Liver (tissue), 9 donors: Measurements from ENCODE around the gene MID2. TPM values are rescaled to one million over a fixed set of nuclear protein-coding genes. Genes with fewer than 3 reads are reported as not detected.

Source experiments
- DNase-seq: peaks from one replicate; pipeline ENCODE4 v3.0.0-alpha.2; 2017; ENCODE audit warnings: low spot score
- H3K27ac ChIP-seq, 2 donors: one replicate each; pipeline ENCODE4 v1.7.0; 2013; ENCODE audit warnings: inconsistent platforms in 2 of 2, low read length in 2 of 2, control low read depth in 1 of 2, low read depth in 1 of 2, mild to moderate bottlenecking in 1 of 2
- H3K27me3 ChIP-seq, 4 donors: one replicate each; pipeline versions ENCODE4 v1.6.1 to v1.7.0; 2013; ENCODE audit warnings: low read length in 3 of 4, inconsistent platforms in 1 of 4, mild to moderate bottlenecking in 1 of 4, moderate library complexity in 1 of 4; ENCODE audit not compliant: control insufficient read depth in 4 of 4, insufficient read depth in 4 of 4
- H3K36me3 ChIP-seq, 4 donors: one replicate each; pipeline versions ENCODE4 v1.6.1 to v1.7.0; 2013; ENCODE audit warnings: low read length in 3 of 4, mild to moderate bottlenecking in 3 of 4, low read depth in 1 of 4, moderate library complexity in 1 of 4; ENCODE audit not compliant: control insufficient read depth in 4 of 4, insufficient read depth in 3 of 4
- H3K4me1 ChIP-seq, 4 donors: one replicate each; pipeline versions ENCODE4 v1.6.1 to v1.7.0; 2013; ENCODE audit warnings: low read length in 3 of 4, mild to moderate bottlenecking in 3 of 4, moderate library complexity in 1 of 4; ENCODE audit not compliant: control insufficient read depth in 4 of 4, insufficient read depth in 4 of 4
- H3K4me3 ChIP-seq, 3 donors: one replicate each; pipeline versions ENCODE4 v1.6.1 to v1.7.0; 2013; ENCODE audit warnings: low read length in 3 of 3, control low read depth in 1 of 3, low read depth in 1 of 3, mild to moderate bottlenecking in 1 of 3
- H3K9ac ChIP-seq, 2 donors: one replicate each; pipeline ENCODE4 v1.7.0; 2013; ENCODE audit warnings: low read length in 2 of 2, mild to moderate bottlenecking in 2 of 2, moderate library complexity in 2 of 2, control low read depth in 1 of 2, low read depth in 1 of 2
- H3K9me3 ChIP-seq, 4 donors: one replicate each; pipeline versions ENCODE4 v1.6.1 to v1.7.0; 2013; ENCODE audit warnings: low read length in 3 of 4; ENCODE audit not compliant: control insufficient read depth in 4 of 4
- ATF3 ChIP-seq: IDR thresholded peaks from 2 replicates; pipeline ENCODE4 v1.6.1; 2016; ENCODE audit warnings: antibody characterized with exemption
- CTCF ChIP-seq: fragments of 150-350 bp; IDR thresholded peaks from 2 replicates; pipeline ENCODE4 v1.5.1; 2017; ENCODE audit warnings: improper control_type of control experiment, low read depth, low read length; ENCODE audit not compliant: missing input control
- EGR1 ChIP-seq, 2 donors: IDR thresholded peaks; 2 replicates each; pipeline ENCODE4 v1.6.1; 2016 to 2018; ENCODE audit warnings: antibody characterized with exemption in 2 of 2, low read depth in 2 of 2
- FOXA1 ChIP-seq: IDR thresholded peaks from 2 replicates; pipeline ENCODE4 v1.6.1; 2016; ENCODE audit warnings: antibody characterized with exemption
- FOXA2 ChIP-seq: IDR thresholded peaks from 2 replicates; pipeline ENCODE4 v1.6.1; 2016; ENCODE audit warnings: antibody characterized with exemption
- GABPA ChIP-seq, 2 donors: IDR thresholded peaks in 1 of 2; conservative IDR thresholded peaks in 1 of 2; 2 replicates each; pipeline ENCODE4 v1.6.1; 2016; ENCODE audit warnings: antibody characterized with exemption in 2 of 2, mild to moderate bottlenecking in 1 of 2, moderate library complexity in 1 of 2
- HNF4A ChIP-seq, 2 donors: conservative IDR thresholded peaks; 2 replicates each; pipeline ENCODE4 v1.6.1; 2016; ENCODE audit warnings: antibody characterized with exemption in 2 of 2, mild to moderate bottlenecking in 2 of 2
- HNF4G ChIP-seq: IDR thresholded peaks from 2 replicates; pipeline ENCODE4 v1.6.1; 2016; ENCODE audit warnings: antibody characterized with exemption
- JUND ChIP-seq, 2 donors: IDR thresholded peaks; 2 replicates each; pipeline ENCODE4 v1.6.1; 2016; ENCODE audit warnings: antibody characterized with exemption in 2 of 2
- NR2F2 ChIP-seq: IDR thresholded peaks from 2 replicates; pipeline ENCODE4 v1.6.1; 2016; ENCODE audit warnings: antibody characterized with exemption
- RAD21 ChIP-seq, 2 donors: IDR thresholded peaks; 2 replicates each; pipeline ENCODE4 v1.6.1; 2016; ENCODE audit warnings: antibody characterized with exemption in 2 of 2, mild to moderate bottlenecking in 2 of 2
- RXRA ChIP-seq, 2 donors: IDR thresholded peaks; 2 replicates each; pipeline ENCODE4 v1.6.1; 2017 to 2018; ENCODE audit warnings: antibody characterized with exemption in 2 of 2, mild to moderate bottlenecking in 1 of 2
- SP1 ChIP-seq: IDR thresholded peaks from 2 replicates; pipeline ENCODE4 v1.6.1; 2018; ENCODE audit warnings: antibody characterized with exemption, mild to moderate bottlenecking
- TAF1 ChIP-seq: conservative IDR thresholded peaks from 2 replicates; pipeline ENCODE4 v1.6.1; 2016; ENCODE audit warnings: antibody characterized with exemption, mild to moderate bottlenecking
- YY1 ChIP-seq: IDR thresholded peaks from 2 replicates; pipeline ENCODE4 v1.6.1; 2016; ENCODE audit warnings: antibody characterized with exemption, mild to moderate bottlenecking
- ZBTB33 ChIP-seq: IDR thresholded peaks from 2 replicates; pipeline ENCODE4 v1.6.1; 2016; ENCODE audit warnings: antibody characterized with exemption
- WGBS: extraction: QIAGEN DNeasy Blood & Tissue Kit; methylation state at CpG from one replicate; pipeline ENCODE4 v1.1.7; 2013; 5-methylcytosine and 5-hydroxymethylcytosine counted together
- polyA plus RNA-seq, 2 donors: library from polyadenylated mRNA; stranded (reverse) in 1 of 2; unstranded in 1 of 2; fragments of 200-250 nt in 1 of 2; fragments of >200 nt in 1 of 2; fragmentation: Nextera tagmentation in 1 of 2; extraction: Ambion mirVana in 1 of 2; gene quantifications; one replicate each; pipeline versions ENCODE4 v1.2.1 to v1.2.3, GENCODE V29; 2013 to 2015
- total RNA-seq, 2 donors: library from RNA; depleted of rRNA; stranded (reverse); fragments of >200 nt; gene quantifications; one replicate each; pipeline ENCODE4 v1.2.3, GENCODE V29; 2014
- TF ChIP-seq, protein P1 (sequence below): IDR thresholded peaks from 2 replicates; pipeline ENCODE4 v1.6.1; 2016; ENCODE audit warnings: antibody characterized with exemption, mild to moderate bottlenecking
- donor health status: healthy.
- donor health status: healthy.
- donor health status: healthy.
- donor health status: healthy.
- donor health status: healthy.

Gene MID2
- total and polyA plus RNA-seq, 4 donors = 2.2 to 12.2 (median 3.7) TPM

DNA sequence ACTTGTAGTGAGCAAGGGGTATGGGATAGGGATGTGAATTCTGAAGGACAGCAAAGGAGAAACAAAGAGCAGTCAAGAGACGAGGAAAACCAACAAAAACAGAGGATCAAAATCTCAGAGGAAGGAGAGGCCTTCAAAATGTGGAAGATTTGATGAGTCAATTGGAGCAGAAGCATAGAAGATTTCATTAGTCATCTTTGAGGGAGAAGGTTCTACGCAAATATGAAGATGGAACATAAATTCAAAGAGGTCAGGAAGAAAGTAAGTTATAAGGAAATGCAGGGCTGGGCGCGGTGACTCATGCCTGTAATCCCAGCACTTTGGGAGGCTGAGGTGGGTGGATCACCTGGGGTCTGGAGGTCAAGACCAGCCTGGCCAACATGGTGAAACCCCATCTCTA lies 35.4 kb downstream of the MID2 start (continued):
- no peak for TF ChIP-seq ZBTB33
- no peak for TF ChIP-seq RAD21 (IDR thresholded peaks at IDR 0.05)
- no peak for TF ChIP-seq FOXA2

- no peaks in the 10 kb centered on the region for H3K4me1 ChIP-seq
- no peak overlapping the region for H3K9ac ChIP-seq
- no peak for TF ChIP-seq ZBTB33
- no peak for TF ChIP-seq RXRA (IDR thresholded peaks at IDR 0.05)
- TF ChIP-seq GABPA (IDR thresholded peaks at IDR 0.05 in 1 of 2, conservative IDR thresholded peaks at IDR 0.05 in 1 of 2) = no peak
- no peak for TF ChIP-seq RAD21 (IDR thresholded peaks at IDR 0.05)
- no peak for TF ChIP-seq CTCF
- TF ChIP-seq, protein P1, sequence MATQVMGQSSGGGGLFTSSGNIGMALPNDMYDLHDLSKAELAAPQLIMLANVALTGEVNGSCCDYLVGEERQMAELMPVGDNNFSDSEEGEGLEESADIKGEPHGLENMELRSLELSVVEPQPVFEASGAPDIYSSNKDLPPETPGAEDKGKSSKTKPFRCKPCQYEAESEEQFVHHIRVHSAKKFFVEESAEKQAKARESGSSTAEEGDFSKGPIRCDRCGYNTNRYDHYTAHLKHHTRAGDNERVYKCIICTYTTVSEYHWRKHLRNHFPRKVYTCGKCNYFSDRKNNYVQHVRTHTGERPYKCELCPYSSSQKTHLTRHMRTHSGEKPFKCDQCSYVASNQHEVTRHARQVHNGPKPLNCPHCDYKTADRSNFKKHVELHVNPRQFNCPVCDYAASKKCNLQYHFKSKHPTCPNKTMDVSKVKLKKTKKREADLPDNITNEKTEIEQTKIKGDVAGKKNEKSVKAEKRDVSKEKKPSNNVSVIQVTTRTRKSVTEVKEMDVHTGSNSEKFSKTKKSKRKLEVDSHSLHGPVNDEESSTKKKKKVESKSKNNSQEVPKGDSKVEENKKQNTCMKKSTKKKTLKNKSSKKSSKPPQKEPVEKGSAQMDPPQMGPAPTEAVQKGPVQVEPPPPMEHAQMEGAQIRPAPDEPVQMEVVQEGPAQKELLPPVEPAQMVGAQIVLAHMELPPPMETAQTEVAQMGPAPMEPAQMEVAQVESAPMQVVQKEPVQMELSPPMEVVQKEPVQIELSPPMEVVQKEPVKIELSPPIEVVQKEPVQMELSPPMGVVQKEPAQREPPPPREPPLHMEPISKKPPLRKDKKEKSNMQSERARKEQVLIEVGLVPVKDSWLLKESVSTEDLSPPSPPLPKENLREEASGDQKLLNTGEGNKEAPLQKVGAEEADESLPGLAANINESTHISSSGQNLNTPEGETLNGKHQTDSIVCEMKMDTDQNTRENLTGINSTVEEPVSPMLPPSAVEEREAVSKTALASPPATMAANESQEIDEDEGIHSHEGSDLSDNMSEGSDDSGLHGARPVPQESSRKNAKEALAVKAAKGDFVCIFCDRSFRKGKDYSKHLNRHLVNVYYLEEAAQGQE = no peak
- TF ChIP-seq JUND (IDR thresholded peaks at IDR 0.05) = no peak
- no peak for TF ChIP-seq EGR1 (IDR thresholded peaks at IDR 0.05; ENCODE audit: low read depth in 2 of 2)
- TF ChIP-seq SP1 = no peak
- TF ChIP-seq FOXA2 = no peak
- no peak for TF ChIP-seq FOXA1
- TF ChIP-seq NR2F2 = no peak
- no peak for TF ChIP-seq ATF3
- TF ChIP-seq TAF1 = no peak
- no peak for TF ChIP-seq HNF4G
- no peak for TF ChIP-seq HNF4A (conservative IDR thresholded peaks at IDR 0.05)
- no peak for TF ChIP-seq YY1
- 94% methylated on average over 6 of the region's 6 CpGs for WGBS
- no peaks in the 10 kb centered on the region for H3K9me3 ChIP-seq
- no peaks in the 10 kb centered on the region for H3K27me3 ChIP-seq
- no peak overlapping the region for H3K27ac ChIP-seq
- no peaks in the 10 kb centered on the region for H3K36me3 ChIP-seq
- DNase-seq = no peak
- no peak overlapping the region for H3K4me3 ChIP-seq
These were observed 45.5 kb downstream of the MID2 start for GRCh38 chrX:107871136-107871535.
